SK-N-SH treated with all-trans-retinoic acid at 6 μM for 48 hours (cell line): ENCODE measurements around the gene TRNT1.

Experiments
- ATAC-seq: fragments of 200-7000 bp; cut with Tn5 transposase; 3 replicates; pipeline ENCODE4 v1.9.1; 2020; ENCODE audit warnings: mild to moderate bottlenecking, moderate library complexity
- BACH2 ChIP-seq: fragments of 250-450 bp; sonication (Bioruptor Pico); IDR thresholded peaks from 2 replicates; pipeline ENCODE4 v1.9.0; 2021; ENCODE audit warnings: mild to moderate bottlenecking, borderline replicate concordance
- CREB5 ChIP-seq: fragments of 250-450 bp; sonication (Bioruptor Pico); IDR thresholded peaks from 2 replicates; pipeline ENCODE4 v1.5.1; 2020; ENCODE audit warnings: low read depth, mild to moderate bottlenecking, moderate library complexity
- CSDC2 ChIP-seq: fragments of 250-450 bp; sonication (Bioruptor Pico); IDR thresholded peaks from 2 replicates; pipeline ENCODE4 v1.5.0; 2020; ENCODE audit warnings: mild to moderate bottlenecking, moderate library complexity
- CSRNP3 ChIP-seq: fragments of 250-450 bp; sonication (Bioruptor Pico); IDR thresholded peaks from 2 replicates; pipeline ENCODE4 v1.5.1; 2021; ENCODE audit warnings: mild to moderate bottlenecking, moderate library complexity
- ESRRG ChIP-seq: fragments of 250-450 bp; sonication (Bioruptor Pico); IDR thresholded peaks from 2 replicates; pipeline ENCODE4 v1.6.1; 2021; ENCODE audit warnings: mild to moderate bottlenecking
- ISL1 ChIP-seq: fragments of 250-450 bp; sonication (Bioruptor Pico); IDR thresholded peaks from 2 replicates; pipeline ENCODE4 v2.1.2; 2022; ENCODE audit warnings: mild to moderate bottlenecking, moderate library complexity
- OSR1 ChIP-seq: fragments of 250-450 bp; sonication (Bioruptor Pico); IDR thresholded peaks from 2 replicates; pipeline ENCODE4 v1.8.0; 2022; ENCODE audit warnings: moderate library complexity, mild to moderate bottlenecking, inconsistent platforms
- POU6F1 ChIP-seq: fragments of 250-450 bp; sonication (Bioruptor Pico); IDR thresholded peaks from 2 replicates; pipeline ENCODE4 v1.8.0; 2021; ENCODE audit warnings: low read depth, mild to moderate bottlenecking, moderate library complexity, borderline replicate concordance
- PPARA ChIP-seq: fragments of 250-450 bp; sonication (Bioruptor Pico); IDR thresholded peaks from 2 replicates; pipeline ENCODE4 v1.5.0; 2020; ENCODE audit warnings: mild to moderate bottlenecking, borderline replicate concordance
- RARB ChIP-seq: fragments of 250-450 bp; sonication (Bioruptor Pico); IDR thresholded peaks from 2 replicates; pipeline ENCODE4 v1.8.0; 2021; ENCODE audit warnings: mild to moderate bottlenecking, moderate library complexity
- SNAI2 ChIP-seq: fragments of 250-450 bp; sonication (Bioruptor Pico); IDR thresholded peaks from 2 replicates; pipeline ENCODE4 v1.5.0; 2020; ENCODE audit warnings: mild to moderate bottlenecking, moderate library complexity
- TCF4 ChIP-seq: fragments of 250-450 bp; sonication (Bioruptor Pico); IDR thresholded peaks from 2 replicates; pipeline ENCODE4 v1.8.0; 2021; ENCODE audit warnings: mild to moderate bottlenecking, moderate library complexity, borderline replicate concordance
- TOX ChIP-seq: fragments of 250-450 bp; sonication (Bioruptor Pico); IDR thresholded peaks from 2 replicates; pipeline ENCODE4 v1.8.0; 2021; ENCODE audit warnings: mild to moderate bottlenecking, moderate library complexity, borderline replicate concordance
- TSHZ2 ChIP-seq: fragments of 250-450 bp; sonication (Bioruptor Pico); IDR thresholded peaks from 2 replicates; pipeline ENCODE4 v1.5.0; 2020; ENCODE audit warnings: mild to moderate bottlenecking, moderate library complexity
- ZC3H10 ChIP-seq: fragments of 250-450 bp; sonication (Bioruptor Pico); IDR thresholded peaks from 2 replicates; pipeline ENCODE4 v1.5.1; 2021; ENCODE audit warnings: mild to moderate bottlenecking, moderate library complexity
- ZFP30 ChIP-seq: fragments of 450-650 bp; formaldehyde crosslinking; IDR thresholded peaks from 2 replicates; pipeline ENCODE4 v1.5.0; 2022; ENCODE audit warnings: mild to moderate bottlenecking, moderate library complexity
- ZNF565 ChIP-seq: fragments of 450-650 bp; formaldehyde crosslinking; conservative IDR thresholded peaks from 2 replicates; pipeline ENCODE4 v1.5.0; 2020; ENCODE audit warnings: low read depth, mild to moderate bottlenecking, moderate library complexity
- ZNF70 ChIP-seq: fragments of 450-650 bp; formaldehyde crosslinking; IDR thresholded peaks from 2 replicates; pipeline ENCODE4 v1.5.0; 2020; ENCODE audit warnings: mild to moderate bottlenecking, moderate library complexity
- TF ChIP-seq, protein P1 (sequence below): fragments of 250-450 bp; sonication (Bioruptor Pico); IDR thresholded peaks from 2 replicates; pipeline ENCODE4 v1.8.0; 2020; ENCODE audit warnings: mild to moderate bottlenecking, moderate library complexity, borderline replicate concordance

TRNT1 gene

GRCh38 chr3:3157484-3157883 lies 30.7 kb downstream of the TRNT1 start:
- TF ChIP-seq CSDC2, result no peak
- no peak for TF ChIP-seq TOX
- no peak for TF ChIP-seq CREB5 (CRISPR knock-in tag)
- TF ChIP-seq ESRRG, result no peak
- TF ChIP-seq ISL1 (CRISPR knock-in tag), result no peak
- TF ChIP-seq TSHZ2, result no peak
- TF ChIP-seq ZNF565, result no peak
- no peak for TF ChIP-seq CSRNP3
- TF ChIP-seq OSR1, result no peak
- TF ChIP-seq ZNF70 (CRISPR knock-in tag), result no peak
- TF ChIP-seq POU6F1, result no peak
- TF ChIP-seq BACH2 (CRISPR knock-in tag), result no peak
- TF ChIP-seq, protein P1, sequence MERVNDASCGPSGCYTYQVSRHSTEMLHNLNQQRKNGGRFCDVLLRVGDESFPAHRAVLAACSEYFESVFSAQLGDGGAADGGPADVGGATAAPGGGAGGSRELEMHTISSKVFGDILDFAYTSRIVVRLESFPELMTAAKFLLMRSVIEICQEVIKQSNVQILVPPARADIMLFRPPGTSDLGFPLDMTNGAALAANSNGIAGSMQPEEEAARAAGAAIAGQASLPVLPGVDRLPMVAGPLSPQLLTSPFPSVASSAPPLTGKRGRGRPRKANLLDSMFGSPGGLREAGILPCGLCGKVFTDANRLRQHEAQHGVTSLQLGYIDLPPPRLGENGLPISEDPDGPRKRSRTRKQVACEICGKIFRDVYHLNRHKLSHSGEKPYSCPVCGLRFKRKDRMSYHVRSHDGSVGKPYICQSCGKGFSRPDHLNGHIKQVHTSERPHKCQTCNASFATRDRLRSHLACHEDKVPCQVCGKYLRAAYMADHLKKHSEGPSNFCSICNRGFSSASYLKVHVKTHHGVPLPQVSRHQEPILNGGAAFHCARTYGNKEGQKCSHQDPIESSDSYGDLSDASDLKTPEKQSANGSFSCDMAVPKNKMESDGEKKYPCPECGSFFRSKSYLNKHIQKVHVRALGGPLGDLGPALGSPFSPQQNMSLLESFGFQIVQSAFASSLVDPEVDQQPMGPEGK (CRISPR knock-in tag), result no peak
- TF ChIP-seq ZC3H10 (CRISPR knock-in tag), result no peak
- ATAC-seq, result no peak

- TF ChIP-seq ZFP30 (CRISPR knock-in tag), result no peak
- no peak for TF ChIP-seq CSDC2
- no peak for TF ChIP-seq TSHZ2
- no peak for TF ChIP-seq CSRNP3
- TF ChIP-seq TCF4, result no peak
- TF ChIP-seq, all 23 proteins: peak for 0
Observed at GRCh38 chr3:3160826-3161225, 34.1 kb downstream of the TRNT1 start.

DNA sequence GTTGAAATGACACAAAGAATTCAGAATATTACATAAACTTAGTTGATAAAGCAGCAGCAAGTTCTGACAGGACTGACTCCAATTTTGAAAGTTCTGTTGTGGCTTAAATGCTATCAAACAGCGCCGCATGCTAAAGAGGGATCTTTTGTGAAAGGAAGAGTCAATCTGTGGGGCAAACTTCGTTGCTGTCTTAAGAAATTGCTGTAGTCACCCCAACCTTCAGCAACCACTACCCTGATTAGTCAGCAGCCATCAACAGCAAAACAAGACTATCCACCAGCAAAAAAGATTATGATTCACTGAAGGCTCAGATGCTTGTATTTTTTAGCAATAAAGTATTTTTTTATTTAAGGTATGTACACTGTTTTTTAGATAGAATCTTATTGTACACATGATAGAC lies 38.5 kb downstream of the TRNT1 start:
- no peak for ATAC-seq
- TF ChIP-seq RARB (CRISPR knock-in tag), result no peak
- no peak for TF ChIP-seq ESRRG
- no peak for TF ChIP-seq PPARA (CRISPR knock-in tag)
- TF ChIP-seq, protein P1 (CRISPR knock-in tag), result no peak
- no peak for TF ChIP-seq CSDC2
- TF ChIP-seq BACH2 (CRISPR knock-in tag), result no peak
- no peak for TF ChIP-seq SNAI2 (CRISPR knock-in tag)
- no peak for TF ChIP-seq ZC3H10 (CRISPR knock-in tag)
- TF ChIP-seq TCF4, result no peak
- no peak for TF ChIP-seq POU6F1
- TF ChIP-seq TOX, result no peak

More at GRCh38 chr3:3160826-3161225, 34.1 kb downstream of the TRNT1 start:
- no peak for ATAC-seq
